MG63 (cell line): Measurements from ENCODE around the gene ANKRD42. TPM values are rescaled to one million over a fixed set of nuclear protein-coding genes. Genes with fewer than 3 reads are reported as not detected.
A peak's percentile ranks its signal among the peaks of the same experiment; 100 is the strongest.
"Not testable (repeated sequence)": the region's sequence is repeated elsewhere in the genome, so short reads cannot be mapped to it uniquely, and the experiment has no call there.

ENCODE experiments used
- DNase-seq: peaks from one replicate; pipeline ENCODE4 v3.0.0-alpha.2; 2020
- H3K27me3 ChIP-seq: fragments of 250-450 bp; sonication (Bioruptor Pico); 2 replicates; pipeline ENCODE4 v1.5.1; 2020; ENCODE audit warnings: mild to moderate bottlenecking, moderate library complexity
- H3K36me3 ChIP-seq: fragments of 250-450 bp; sonication (Bioruptor Pico); 2 replicates; pipeline ENCODE4 v1.5.1; 2020; ENCODE audit warnings: mild to moderate bottlenecking, moderate library complexity
- H3K4me3 ChIP-seq: fragments of 250-450 bp; sonication (Bioruptor Pico); 2 replicates; pipeline ENCODE4 v1.5.1; 2020; ENCODE audit warnings: mild to moderate bottlenecking, moderate library complexity
- H3K9me3 ChIP-seq: fragments of 250-450 bp; sonication (Bioruptor Pico); 2 replicates; pipeline ENCODE4 v1.5.1; 2020; ENCODE audit warnings: mild to moderate bottlenecking, moderate library complexity
- total RNA-seq: library from RNA; depleted of rRNA; stranded (reverse); fragments of >200 nt; shearing (Covaris generic); gene quantifications from 2 replicates; pipeline ENCODE4 v1.2.3, GENCODE V29; 2014; ENCODE audit warnings: low replicate concordance

ANKRD42 gene
- total RNA-seq, 1 experiment from 2014 or later, result 6.1 TPM

GRCh38 chr11:83205608-83206185 is 12.2 kb downstream of the ANKRD42 start:
- no peaks in the 10 kb centered on the region for H3K9me3 ChIP-seq
- DNase-seq, result no peak
- no peaks in the 10 kb centered on the region for H3K27me3 ChIP-seq
- peaks cover 18% of the 10 kb centered on the region for H3K36me3 ChIP-seq
- no peak overlapping the region for H3K4me3 ChIP-seq

GRCh38 chr11:83206221-83206620 is 12.7 kb downstream of the ANKRD42 start:
- DNase-seq, result no peak
- peaks cover 17% of the 10 kb centered on the region for H3K36me3 ChIP-seq
- H3K9me3 ChIP-seq, result no peaks in the 10 kb centered on the region
- H3K4me3 ChIP-seq, result no peak overlapping the region
- H3K27me3 ChIP-seq, result no peaks in the 10 kb centered on the region

DNA sequence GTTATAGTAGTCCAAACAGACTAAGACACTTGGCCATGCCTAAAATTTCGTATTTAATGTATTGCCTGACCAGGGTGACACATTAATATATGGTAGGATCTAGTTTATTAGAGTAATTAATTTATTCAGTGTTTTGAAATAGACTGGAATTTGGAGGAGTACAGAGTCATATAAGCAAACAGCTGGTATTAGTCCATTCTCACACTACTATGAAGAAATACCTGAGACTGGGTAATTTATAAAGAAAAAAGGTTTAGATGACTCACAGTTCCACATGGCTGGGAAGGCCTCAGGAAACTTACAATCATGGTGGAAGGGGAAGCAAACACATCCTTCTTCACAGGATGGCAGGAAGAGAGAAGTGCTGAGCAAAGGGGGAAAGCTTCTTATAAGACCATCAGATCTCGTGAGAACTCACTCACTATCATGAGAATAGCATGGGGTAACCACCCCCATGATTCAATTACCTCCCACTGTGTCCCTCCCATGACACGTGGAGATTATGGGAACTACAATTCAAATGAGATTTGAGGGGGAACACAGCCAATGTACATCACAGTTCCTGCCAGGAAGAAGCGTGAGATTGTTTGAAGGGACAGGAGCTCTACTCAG is 13.4 kb downstream of the ANKRD42 start:
- H3K27me3 ChIP-seq, H3K9me3 ChIP-seq, H3K4me3 ChIP-seq, DNase-seq: not testable (repeated sequence)
- H3K36me3 ChIP-seq, result peaks cover 14% of the 10 kb centered on the region

- H3K27me3 ChIP-seq, result no peaks in the 10 kb centered on the region
- no peak overlapping the region for H3K4me3 ChIP-seq
- H3K36me3 ChIP-seq, result no peaks in the 10 kb centered on the region; the same call in 1 of the 2 replicates
- no peak for DNase-seq
- no peaks in the 10 kb centered on the region for H3K9me3 ChIP-seq
Observed at GRCh38 chr11:83219095-83219494, 25.6 kb downstream of the ANKRD42 start.

DNA sequence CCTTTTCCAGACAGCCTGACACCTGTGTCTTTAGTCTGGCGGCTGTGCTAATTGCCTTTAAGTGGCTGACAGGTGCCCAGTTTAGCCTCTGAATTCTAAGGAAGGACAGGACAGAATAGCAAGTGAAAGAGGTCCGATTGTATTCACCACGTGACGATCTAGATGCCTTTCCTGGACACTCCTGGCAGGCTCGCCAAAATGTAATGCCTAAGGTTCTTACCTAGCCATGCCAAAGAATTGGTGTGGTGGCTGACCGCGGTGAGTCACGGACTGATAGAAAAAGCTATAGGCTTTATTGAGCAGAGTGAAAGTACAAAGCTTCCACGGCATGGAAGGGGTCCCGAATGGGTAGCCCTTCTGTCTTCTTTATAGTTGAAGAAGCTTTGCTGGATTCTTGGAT is 26.7 kb downstream of the ANKRD42 start:
- no peaks in the 10 kb centered on the region for H3K9me3 ChIP-seq
- H3K4me3 ChIP-seq, result peak overlapping the region; percentile 31
- H3K36me3 ChIP-seq, result no peaks in the 10 kb centered on the region
- DNase-seq, result peak; percentile 84
- H3K27me3 ChIP-seq, result no peaks in the 10 kb centered on the region

DNA sequence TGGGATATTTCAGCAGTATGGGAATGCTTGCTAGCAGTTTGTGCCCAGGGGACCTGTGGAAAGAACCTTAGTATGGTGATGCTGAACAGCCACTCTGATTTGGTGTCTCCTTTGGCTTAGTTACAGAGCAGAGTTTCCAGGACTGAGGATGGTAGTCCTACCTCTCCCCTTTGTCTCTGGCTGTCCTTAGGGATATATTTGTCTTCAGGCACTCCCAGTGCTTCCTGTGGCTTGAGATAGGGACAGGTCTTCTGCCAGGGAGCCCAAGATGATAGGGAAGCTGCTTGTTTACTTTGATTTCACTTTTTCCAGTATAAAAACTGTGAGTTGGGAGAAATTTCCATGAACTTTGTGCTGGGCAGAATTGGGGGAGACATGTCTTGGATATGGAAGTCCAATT is 28.2 kb downstream of the ANKRD42 start:
- H3K36me3 ChIP-seq, result no peaks in the 10 kb centered on the region
- no peaks in the 10 kb centered on the region for H3K9me3 ChIP-seq
- DNase-seq, result no peak
- H3K4me3 ChIP-seq, result no peak overlapping the region
- no peaks in the 10 kb centered on the region for H3K27me3 ChIP-seq

DNA sequence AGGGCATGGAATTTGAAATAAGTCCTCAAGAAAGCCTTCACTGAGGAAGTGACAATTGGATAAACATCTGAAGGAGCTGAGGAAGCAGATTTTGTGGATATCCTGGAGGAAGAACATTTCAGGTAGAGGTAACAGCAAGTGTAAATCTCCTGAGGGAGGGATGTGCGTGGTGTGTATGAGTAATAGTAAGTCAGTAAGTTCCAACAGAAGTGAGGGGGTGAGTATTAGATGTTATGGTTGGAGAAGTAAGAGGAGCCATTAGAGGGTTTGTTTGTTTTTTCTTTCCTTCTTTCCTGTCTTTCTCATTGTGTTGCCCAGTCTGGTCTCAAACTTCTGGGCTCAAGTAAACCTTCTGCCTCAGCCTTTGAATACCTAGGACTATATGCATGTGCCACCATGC is 29.0 kb downstream of the ANKRD42 start:
- Histone ChIP-seq H3K27me3 (no peaks in the 10 kb centered on the region), H3K9me3 (no peaks in the 10 kb centered on the region)
- peak; percentile 10 for DNase-seq

GRCh38 chr11:83223457-83223856 is 29.9 kb downstream of the ANKRD42 start:
- no peak for DNase-seq
- H3K27me3 ChIP-seq, result no peaks in the 10 kb centered on the region

More for the DNA sequence above, 29.0 kb downstream of the ANKRD42 start:
- no peak overlapping the region for H3K4me3 ChIP-seq
- no peaks in the 10 kb centered on the region for H3K36me3 ChIP-seq

GRCh38 chr11:83235825-83236224 is 42.3 kb downstream of the ANKRD42 start:
- Histone ChIP-seq H3K9me3 (no peaks in the 10 kb centered on the region), H3K36me3 (no peaks in the 10 kb centered on the region), H3K27me3 (no peaks in the 10 kb centered on the region), H3K4me3 (no peak overlapping the region)
- DNase-seq, result no peak

More at GRCh38 chr11:83223457-83223856, 29.9 kb downstream of the ANKRD42 start:
- H3K36me3 ChIP-seq, result no peaks in the 10 kb centered on the region
- no peaks in the 10 kb centered on the region for H3K9me3 ChIP-seq
- H3K4me3 ChIP-seq, result no peak overlapping the region

- no peaks in the 10 kb centered on the region for H3K36me3 ChIP-seq
- DNase-seq, result no peak
Observed at GRCh38 chr11:83238111-83238510, 44.6 kb downstream of the ANKRD42 start.

DNA sequence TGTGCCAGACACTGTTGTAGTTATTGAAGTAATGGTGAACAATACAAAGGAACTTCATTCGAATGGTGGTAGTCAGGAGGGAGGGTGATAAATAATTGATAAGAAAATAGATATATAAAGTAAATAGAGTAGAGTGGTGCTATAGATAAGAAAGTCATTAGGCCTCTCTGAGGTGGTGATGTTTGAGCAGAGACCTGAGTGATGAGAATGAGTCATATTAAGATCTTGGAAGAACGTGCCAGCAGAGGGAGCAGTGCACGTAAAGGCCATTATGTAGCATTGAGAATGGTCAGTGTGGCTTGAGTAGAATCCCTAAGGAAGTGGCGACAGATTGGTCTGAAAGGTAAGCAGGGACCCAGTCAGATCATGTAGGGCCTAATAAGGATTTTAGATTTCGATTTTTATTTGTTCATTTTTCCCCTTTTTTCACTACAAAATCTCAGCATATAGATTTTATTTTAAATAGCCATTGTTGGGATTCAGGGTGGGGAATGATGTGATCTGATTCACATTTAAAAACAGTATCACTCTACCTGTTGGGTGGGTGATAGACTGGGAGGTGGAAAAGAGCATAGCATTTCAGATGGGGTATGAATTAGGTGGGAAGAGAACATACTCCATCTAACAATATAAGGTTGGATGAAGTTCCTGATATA is 47.9 kb downstream of the ANKRD42 start:
- Histone ChIP-seq H3K4me3 (no peak overlapping the region), H3K27me3 (no peaks in the 10 kb centered on the region), H3K36me3 (no peaks in the 10 kb centered on the region), H3K9me3 (no peaks in the 10 kb centered on the region)
- DNase-seq, result peak; percentile 32

More at GRCh38 chr11:83238111-83238510, 44.6 kb downstream of the ANKRD42 start:
- H3K4me3 ChIP-seq, result no peak overlapping the region
- no peaks in the 10 kb centered on the region for H3K27me3 ChIP-seq
- no peaks in the 10 kb centered on the region for H3K9me3 ChIP-seq

GRCh38 chr11:83249445-83249844 is 55.9 kb downstream of the ANKRD42 start:
- H3K9me3 ChIP-seq, result no peaks in the 10 kb centered on the region
- no peak overlapping the region for H3K4me3 ChIP-seq
- DNase-seq, result no peak
- H3K27me3 ChIP-seq, result no peaks in the 10 kb centered on the region
- H3K36me3 ChIP-seq, result no peaks in the 10 kb centered on the region

DNA sequence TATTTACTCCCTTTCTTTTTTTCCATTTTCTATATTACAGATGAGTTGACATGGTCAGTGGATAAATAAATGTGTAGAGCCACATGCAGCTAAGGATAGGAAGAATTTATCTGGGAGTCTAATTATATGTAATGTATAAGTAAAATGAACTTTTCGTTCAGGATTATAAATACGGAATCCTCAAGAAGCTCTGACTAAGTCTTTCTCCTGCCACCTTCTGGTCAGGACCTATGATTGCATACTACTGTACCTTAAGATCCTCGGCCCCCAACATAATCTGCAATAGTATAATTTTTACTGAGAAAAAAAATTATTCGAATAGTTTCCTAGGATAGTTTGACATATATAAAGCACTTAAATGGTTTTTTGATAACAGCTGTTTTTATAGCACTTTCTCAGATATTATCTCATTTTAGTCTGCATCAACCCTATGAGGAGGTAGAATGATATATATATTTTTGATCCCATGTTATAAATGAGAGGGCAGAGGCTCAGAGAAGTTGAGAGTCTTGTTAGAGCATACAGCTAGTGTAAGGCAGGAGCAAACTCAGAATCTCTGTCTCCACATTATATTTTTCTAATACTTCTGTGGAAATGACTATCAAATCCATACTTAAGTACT is 56.6 kb downstream of the ANKRD42 start:
- H3K4me3 ChIP-seq, result no peak overlapping the region
- H3K9me3 ChIP-seq, result no peaks in the 10 kb centered on the region
- H3K27me3 ChIP-seq, result no peaks in the 10 kb centered on the region
- DNase-seq, result no peak
- H3K36me3 ChIP-seq, result no peaks in the 10 kb centered on the region

DNA sequence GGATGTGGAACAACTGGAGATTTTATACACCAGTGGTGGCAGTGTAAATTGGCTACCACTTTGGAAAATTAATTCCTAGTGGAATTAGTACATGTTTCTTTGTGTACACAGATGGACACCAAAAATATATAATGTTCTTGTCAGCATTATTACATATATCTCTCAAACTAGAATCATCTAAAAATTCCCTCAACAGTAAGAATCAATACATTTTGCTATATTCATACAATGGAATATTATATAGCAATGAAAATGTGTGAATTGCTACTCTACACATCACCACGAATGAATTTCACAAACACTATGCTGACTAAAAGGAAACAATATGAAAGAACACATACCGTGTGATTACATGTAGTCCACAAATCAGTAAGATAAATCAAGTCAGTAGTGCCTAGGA is 58.8 kb downstream of the ANKRD42 start:
- peaks cover 5% of the 10 kb centered on the region for H3K36me3 ChIP-seq
- no peak overlapping the region for H3K4me3 ChIP-seq
- no peaks in the 10 kb centered on the region for H3K27me3 ChIP-seq
- no peak for DNase-seq
- no peaks in the 10 kb centered on the region for H3K9me3 ChIP-seq

DNA sequence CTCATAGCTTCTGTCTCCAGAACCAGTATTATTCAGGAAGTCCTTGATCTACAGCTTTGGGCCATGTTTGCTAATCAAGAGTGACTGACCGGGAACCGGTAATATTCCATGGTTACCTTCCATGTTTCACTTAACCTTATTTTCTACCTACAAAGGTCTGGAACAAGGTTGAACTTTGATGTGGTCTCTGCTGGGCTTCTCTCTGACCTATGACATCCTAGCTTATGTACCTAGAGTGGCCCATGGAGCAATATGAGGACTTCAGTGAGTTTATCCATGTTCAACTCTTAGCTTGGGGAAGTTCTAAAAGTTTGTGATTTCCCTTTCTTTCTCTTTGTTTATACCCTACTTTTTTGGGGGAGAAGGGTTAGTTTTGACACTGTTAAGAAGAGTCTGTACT is 59.4 kb downstream of the ANKRD42 start:
- no peak for DNase-seq
- Histone ChIP-seq H3K27me3 (no peaks in the 10 kb centered on the region), H3K9me3 (no peaks in the 10 kb centered on the region), H3K4me3 (no peak overlapping the region), H3K36me3 (peaks cover 7% of the 10 kb centered on the region)

DNA sequence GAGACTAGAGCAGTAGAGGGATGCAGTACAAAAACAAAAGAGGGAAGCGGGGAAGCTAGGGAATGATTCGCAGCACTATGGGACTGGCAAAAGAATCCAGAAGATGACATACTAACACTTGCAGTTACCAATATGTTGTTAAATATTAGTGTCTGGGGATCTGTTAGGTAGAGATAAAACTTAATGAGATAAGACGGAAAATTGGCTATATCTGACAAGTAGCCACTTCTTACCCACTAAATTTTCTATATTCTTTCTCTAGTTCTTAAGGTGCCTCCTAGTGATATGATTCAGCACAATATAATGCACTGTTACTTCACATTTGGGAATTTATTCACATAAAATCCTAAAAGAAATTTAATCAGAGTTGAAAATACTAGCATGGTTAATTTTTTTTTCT is 61.9 kb downstream of the ANKRD42 start:
- H3K9me3 ChIP-seq, result no peaks in the 10 kb centered on the region
- DNase-seq, result no peak

DNA sequence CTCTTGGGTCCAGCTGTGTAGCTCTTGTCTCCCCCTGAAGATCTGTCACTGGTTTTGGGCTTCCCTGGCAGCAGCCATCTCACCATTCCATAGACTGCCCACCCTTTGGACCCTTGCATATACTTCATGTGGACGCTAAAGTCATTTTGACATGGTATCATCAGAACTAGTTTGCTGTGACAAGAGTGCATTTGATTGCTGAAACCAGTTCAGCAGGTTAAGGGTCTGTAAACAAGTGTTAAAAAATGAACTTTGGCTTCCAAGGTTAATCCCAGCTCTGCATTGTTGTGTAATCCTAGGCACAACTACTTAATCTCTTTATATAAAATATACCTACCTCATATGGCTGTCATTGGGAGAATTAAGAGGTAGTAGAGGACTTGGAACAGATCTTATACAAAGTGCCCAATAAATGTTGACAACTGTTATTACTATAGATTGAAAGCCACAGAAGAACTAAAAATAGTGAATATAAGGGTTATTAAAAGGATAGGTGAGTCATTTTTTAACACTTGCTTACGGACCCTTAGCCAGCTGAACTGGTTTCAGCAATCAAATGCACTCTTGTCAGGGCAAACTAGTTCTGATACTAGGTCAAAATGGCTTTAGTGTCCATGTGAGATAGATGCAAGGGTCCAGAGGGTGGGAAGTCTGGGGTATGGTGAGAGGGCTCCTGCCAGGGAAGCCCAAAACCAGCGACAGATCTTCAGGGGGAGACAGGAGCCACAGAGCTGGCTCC is 63.3 kb downstream of the ANKRD42 start:
- Histone ChIP-seq H3K36me3 (peaks cover 17% of the 10 kb centered on the region), H3K9me3 (no peaks in the 10 kb centered on the region), H3K27me3 (no peaks in the 10 kb centered on the region), H3K4me3 (no peak overlapping the region)
- DNase-seq, result no peak

More for the DNA sequence above, 61.9 kb downstream of the ANKRD42 start:
- H3K4me3 ChIP-seq, result no peak overlapping the region
- no peaks in the 10 kb centered on the region for H3K27me3 ChIP-seq
- H3K36me3 ChIP-seq, result peaks cover 12% of the 10 kb centered on the region
